K562 (cell line): Measurements from ENCODE around the gene TUBB2A. TPM values are rescaled to one million over a fixed set of nuclear protein-coding genes. Genes with fewer than 3 reads are reported as not detected.

Source experiments
- ATAC-seq: fragments of 200-7000 bp; cut with Tn5 transposase; 3 replicates; pipeline ENCODE4 v1.9.1; 2020; ENCODE audit warnings: moderate library complexity
- BruUV-seq: library from RNA; stranded (reverse); fragments of 400-500 nt; replicated peaks from 2 replicates; lab custom pipeline; 2021; lab: Mats Ljungman, UMichigan
- CTCF ChIA-PET: fragments of 300-600 bp; formaldehyde crosslinking; extraction: SDS; loops from one replicate; lab custom pipeline; 2021; ENCODE audit warnings: low intra/inter-chr PET ratio; lab: Yijun Ruan, JAX
- POLR2A ChIA-PET: fragments of 300-600, 350-650 bp; sonication (Branson Sonifier 250); formaldehyde crosslinking; extraction: SDS; loops from one replicate; lab custom pipeline; 2021; ENCODE audit warnings: antibody characterized with exemption, inconsistent platforms; lab: Yijun Ruan, JAX
- DNase-seq, 4 experiments: peaks; one replicate each; pipeline versions ENCODE4 v3.0.0 to v3.0.0-alpha.2; 2011 to 2018; ENCODE audit warnings: low spot score in 3 of 4, mixed read lengths in 3 of 4; ENCODE audit errors: extremely low read depth in 1 of 4
- FAIRE-seq: peaks from 2 replicates; lab custom pipeline; 2011; peaks lifted over from hg19 to GRCh38; lab: Jason Lieb, UNC
- H2AFZ ChIP-seq: 2 replicates; pipeline ENCODE4 v1.6.0; 2011; ENCODE audit warnings: low read depth, low read length, control low read depth, inconsistent platforms
- H3K27ac ChIP-seq: fragments of 200-600 bp; 3 replicates; pipeline ENCODE4 v1.8.0; 2011; ENCODE audit warnings: low read depth, mild to moderate bottlenecking, control low read depth, inconsistent platforms, low read length, moderate library complexity, mixed read lengths; ENCODE audit errors: extremely low read depth
- H3K27me3 ChIP-seq, 2 experiments: fragments of 300-600 bp in 1 of 2; 2 replicates in 1 of 2; 3 replicates in 1 of 2; pipeline versions ENCODE4 v1.6.0 to v1.8.0; 2011; ENCODE audit warnings: inconsistent platforms in 2 of 2, low read length in 2 of 2, mild to moderate bottlenecking in 1 of 2, mixed read lengths in 1 of 2, moderate library complexity in 1 of 2; ENCODE audit not compliant: control insufficient read depth in 2 of 2, insufficient read depth in 2 of 2
- H3K36me3 ChIP-seq: fragments of 300-600 bp; 3 replicates; pipeline ENCODE4 v1.8.0; 2011; ENCODE audit warnings: mild to moderate bottlenecking, low read length, inconsistent platforms; ENCODE audit not compliant: control insufficient read depth, insufficient read depth
- H3K4me1 ChIP-seq, 2 experiments: fragments of 200-600 bp in 1 of 2; replicated peaks in 1 of 2; 2 replicates in 1 of 2; 3 replicates in 1 of 2; pipeline versions ENCODE4 v1.5.1 to v1.8.0; 2011; ENCODE audit warnings: inconsistent platforms in 2 of 2, low read length in 2 of 2, mild to moderate bottlenecking in 1 of 2, mixed read lengths in 1 of 2, moderate library complexity in 1 of 2; ENCODE audit not compliant: control insufficient read depth in 2 of 2, insufficient read depth in 2 of 2
- H3K4me2 ChIP-seq: 2 replicates; pipeline ENCODE4 v1.6.1; 2011; ENCODE audit warnings: low read length, control low read depth, inconsistent platforms, mixed read lengths; ENCODE audit not compliant: insufficient read depth
- H3K4me3 ChIP-seq: fragments of 200-600 bp; sonication (generic), shearing (Covaris generic); 2 replicates; pipeline ENCODE4 v1.5.1; 2016; ENCODE audit warnings: control low read depth, inconsistent platforms
- H3K79me2 ChIP-seq: fragments of 200-600 bp; 3 replicates; pipeline ENCODE4 v1.8.0; 2011; ENCODE audit warnings: low read length, inconsistent platforms; ENCODE audit not compliant: control insufficient read depth, insufficient read depth
- H3K9ac ChIP-seq, 2 experiments: 2 replicates each; pipeline versions ENCODE4 v1.6.0 to v1.6.1; 2011; ENCODE audit warnings: low read depth in 2 of 2, low read length in 2 of 2, control low read depth in 1 of 2, inconsistent platforms in 1 of 2, mild to moderate bottlenecking in 1 of 2, mixed read lengths in 1 of 2; ENCODE audit not compliant: insufficient read depth in 1 of 2
- H3K9me1 ChIP-seq: one replicate; pipeline ENCODE4 v1.6.0; 2011; ENCODE audit warnings: inconsistent platforms, mild to moderate bottlenecking, low read length, moderate library complexity; ENCODE audit not compliant: control insufficient read depth, insufficient read depth
- H3K9me3 ChIP-seq: replicated peaks from 2 replicates; pipeline ENCODE4 v1.5.1; 2011; ENCODE audit warnings: low read depth, low read length, inconsistent platforms; ENCODE audit not compliant: control insufficient read depth, insufficient read depth
- H4K20me1 ChIP-seq: replicated peaks from 2 replicates; pipeline ENCODE4 v1.6.1; 2011; ENCODE audit warnings: low read length, inconsistent platforms, mixed read lengths; ENCODE audit not compliant: control insufficient read depth, insufficient read depth
- E2F6 ChIP-seq, 2 experiments: IDR thresholded peaks; 2 replicates each; pipeline ENCODE4 v1.6.1; 2011; ENCODE audit warnings: borderline replicate concordance in 1 of 2, control low read depth in 1 of 2, low read depth in 1 of 2, low read length in 1 of 2, mild to moderate bottlenecking in 1 of 2, mixed read lengths in 1 of 2, moderate library complexity in 1 of 2; ENCODE audit not compliant: insufficient read depth in 1 of 2, insufficient read length in 1 of 2, poor library complexity in 1 of 2, severe bottlenecking in 1 of 2; ENCODE audit errors: extremely low read depth in 1 of 2
- FOXA1 ChIP-seq: fragments of 450-650 bp; IDR thresholded peaks from 2 replicates; pipeline ENCODE4 v1.6.1; 2016; ENCODE audit warnings: mild to moderate bottlenecking, borderline replicate concordance
- FOXK2 ChIP-seq, 2 experiments: fragments of 450-650 bp; IDR thresholded peaks in 1 of 2; conservative IDR thresholded peaks in 1 of 2; 2 replicates each; pipeline ENCODE4 v1.6.1; 2016; ENCODE audit warnings: low read depth in 2 of 2, mild to moderate bottlenecking in 1 of 2
- GATAD2A ChIP-seq: fragments of 450-650 bp; IDR thresholded peaks from 2 replicates; pipeline ENCODE4 v1.6.1; 2017
- HDAC1 ChIP-seq, 2 experiments: fragments of 450-650 bp; IDR thresholded peaks; 2 replicates each; pipeline ENCODE4 v1.6.1; 2016 to 2017; ENCODE audit warnings: inconsistent platforms in 1 of 2, mild to moderate bottlenecking in 1 of 2, moderate library complexity in 1 of 2
- MAX ChIP-seq: sonication (generic); formaldehyde crosslinking; IDR thresholded peaks from 2 replicates; pipeline ENCODE4 v1.9.0; 2022; ENCODE audit warnings: mild to moderate bottlenecking, missing genetic modification reagents
- MXI1 ChIP-seq: IDR thresholded peaks from 2 replicates; pipeline ENCODE4 v1.6.1; 2011; ENCODE audit warnings: low read depth, mild to moderate bottlenecking, improper control_type of control experiment, low read length
- NFXL1 ChIP-seq: fragments of 450-650 bp; formaldehyde crosslinking; IDR thresholded peaks from 2 replicates; pipeline ENCODE4 v1.4.0; 2021; ENCODE audit warnings: mild to moderate bottlenecking
- NR2C1 ChIP-seq, 2 experiments: fragments of 450-650 bp; IDR thresholded peaks; 2 replicates each; pipeline ENCODE4 v1.6.1; 2017; ENCODE audit warnings: mild to moderate bottlenecking in 2 of 2, antibody characterized with exemption in 1 of 2, inconsistent platforms in 1 of 2, missing compliant biosample characterization in 1 of 2, missing genetic modification characterization in 1 of 2
- NR2C2 ChIP-seq, 2 experiments: fragments of 200-800 bp in 1 of 2; sonication (Bioruptor generic) in 1 of 2; sonication (generic) in 1 of 2; formaldehyde crosslinking in 1 of 2; IDR thresholded peaks; 2 replicates each; pipeline versions ENCODE4 v1.6.1 to v1.8.0; 2016 to 2022; ENCODE audit warnings: mild to moderate bottlenecking in 1 of 2, missing compliant biosample characterization in 1 of 2, missing genetic modification characterization in 1 of 2, missing genetic modification reagents in 1 of 2
- USF1 ChIP-seq: sonication (generic); formaldehyde crosslinking; IDR thresholded peaks from 2 replicates; pipeline ENCODE4 v1.9.0; 2022; ENCODE audit warnings: mild to moderate bottlenecking, missing genetic modification reagents
- ZKSCAN1 ChIP-seq: fragments of 150-350 bp; IDR thresholded peaks from 2 replicates; pipeline ENCODE4 v1.6.1; 2016; ENCODE audit warnings: low read depth, low read length
- ZNF277 ChIP-seq: fragments of 250-450 bp; sonication (Bioruptor Pico); IDR thresholded peaks from 2 replicates; pipeline ENCODE4 v1.8.0; 2022; ENCODE audit warnings: inconsistent platforms, mild to moderate bottlenecking, moderate library complexity, borderline replicate concordance
- ZNF316 ChIP-seq: fragments of 450-650 bp; IDR thresholded peaks from 2 replicates; pipeline ENCODE4 v1.6.1; 2016
- WGBS: fragments of 100-300 bp; shearing (Covaris generic); methylation state at CpG from one replicate; pipeline ENCODE4 v1.1.6; 2016; ENCODE audit warnings: low coverage, mixed read lengths; ENCODE audit not compliant: insufficient coverage; ENCODE audit errors: missing lambda C conversion rate; 5-methylcytosine and 5-hydroxymethylcytosine counted together
- in situ Hi-C: fragments of 300-500 bp; cut with MboI; formaldehyde crosslinking; loops from 4 replicates; pipeline ENCODE4 v1.15.0; 2018; ENCODE audit warnings: inconsistent platforms, mixed read lengths
- intact Hi-C: fragments of 100-400 bp; cut with micrococcal nuclease; formaldehyde crosslinking; loops from 2 replicates; pipeline ENCODE4 v1.14.2; 2022
- polyA plus RNA-seq, 8 experiments: library from polyadenylated mRNA; depleted of rRNA in 4 of 8; stranded (reverse) in 5 of 8; unstranded in 3 of 8; fragments of >200 nt; fragmentation: Nextera tagmentation in 2 of 8; fragmentation: Illumina TruSeq in 1 of 8; extraction: Ambion mirVana in 2 of 8; extraction: Trizol in 1 of 8; gene quantifications; 2 replicates each; pipeline versions ENCODE4 v1.2.1 to v1.2.3, GENCODE V29; 2011 to 2014; ENCODE audit warnings: inconsistent platforms in 1 of 8, missing spikeins in 1 of 8
- total RNA-seq, 7 experiments: library from RNA; depleted of rRNA in 6 of 7; stranded (reverse); fragments of >200 nt in 6 of 7; fragmentation: Illumina TruSeq in 2 of 7; extraction: Trizol in 2 of 7; gene quantifications; 2 replicates each; pipeline versions ENCODE4 v1.2.1 to v1.2.3, GENCODE V29; 2011 to 2021; ENCODE audit warnings: low replicate concordance in 1 of 7

The TUBB2A gene
- total and polyA plus RNA-seq, 9 of the 15 experiments (the other 6 are each of a cell fraction or from before 2014, with no cell fraction given), result 3.6 to 92.1 (median 45.6) TPM

GRCh38 chr6:3125815-3126214, 31.5 kb downstream of the TUBB2A start:
- no peak overlapping the region for H3K27ac ChIP-seq
- no peak overlapping the region for H3K4me3 ChIP-seq
- DNase-seq (peak in 1 of 4 experiments; percentile 34), FAIRE-seq (peak; percentile 15), ATAC-seq (peak; percentile 30)
- POLR2A ChIA-PET, result no interaction called here
- no peak overlapping the region for H2AFZ ChIP-seq
- peaks cover 8 to 9% of the 10 kb centered on the region in 2 experiments; a peak in 4 of 5 replicates for H3K4me1 ChIP-seq
- no peaks in the 10 kb centered on the region for H3K9me1 ChIP-seq
- no peaks in the 10 kb centered on the region for H4K20me1 ChIP-seq
- in situ Hi-C loops (loop anchor here (5.0 to 10.0 kb wide), 3 partner anchors 121 to 606 kb away; partner anchors contain the start of gene NQO2), intact Hi-C loops (loop anchor here (1.0 to 5.0 kb wide), 6 partner anchors 35 to 606 kb away; partner anchors contain the start of gene PSMG4)
- CTCF ChIA-PET, result interaction anchor here (0.6 to 2.8 kb wide), 12 partner anchors 32 to 606 kb away, joined by 3 to 22 read pairs (median 5); partner anchors contain the start of genes PSMG4 and RIPK1
- WGBS, result 7% methylated on average over 2 of the region's 2 CpGs
- BruUV-seq, result no TSS peak
- H3K9ac ChIP-seq, result no peak overlapping the region; a peak in 1 of 4 replicates
- no peak overlapping the region for H3K4me2 ChIP-seq
- H3K9me3 ChIP-seq, result no peaks in the 10 kb centered on the region
- no peaks in the 10 kb centered on the region for H3K27me3 ChIP-seq
- no peaks in the 10 kb centered on the region for H3K36me3 ChIP-seq
- H3K79me2 ChIP-seq, result no peaks in the 10 kb centered on the region
- TF ChIP-seq GATAD2A (no peak), ZKSCAN1 (peak; percentile 18; the same call in 1 of the 2 replicates), USF1 (peak; percentile 30; the same call in 1 of the 2 replicates), NR2C2 (CRISPR knock-in tag; IDR thresholded peaks at IDR 0.05) (no peak), NR2C2 (tag; IDR thresholded peaks at IDR 0.05) (no peak), ZNF316 (peak; percentile 45; the same call in 1 of the 2 replicates), MAX (peak; percentile 32; the same call in 1 of the 2 replicates), ZNF277 (no peak), FOXK2 (conservative IDR thresholded peaks at IDR 0.05 in 1 of 2, IDR thresholded peaks at IDR 0.05 in 1 of 2; ENCODE audit: low read depth in 2 of 2) (no peak), FOXA1 (no peak), NFXL1 (CRISPR knock-in tag) (no peak), NR2C1 (IDR thresholded peaks at IDR 0.05) (no peak), NR2C1 (tag; IDR thresholded peaks at IDR 0.05) (no peak), HDAC1 (IDR thresholded peaks at IDR 0.05) (no peak), E2F6 (IDR thresholded peaks at IDR 0.05; ENCODE audit: borderline replicate concordance in 1 of 2, extremely low read depth in 1 of 2, insufficient read depth in 1 of 2, insufficient read length in 1 of 2, low read depth in 1 of 2, low read length in 1 of 2, poor library complexity in 1 of 2, severe bottlenecking in 1 of 2) (peak; percentile 18 to 43), MXI1 (no peak)
